ENCODE data around the gene SCOC. TPM values are rescaled to one million over a fixed set of nuclear protein-coding genes. Genes with fewer than 3 reads are reported as not detected.

SCOC gene
- total and polyA plus RNA-seq, 2 of the 13 experiments (the other 11 are each of a cell fraction or from before 2014, with no cell fraction given), result 43.8 to 65.2 TPM

DNA sequence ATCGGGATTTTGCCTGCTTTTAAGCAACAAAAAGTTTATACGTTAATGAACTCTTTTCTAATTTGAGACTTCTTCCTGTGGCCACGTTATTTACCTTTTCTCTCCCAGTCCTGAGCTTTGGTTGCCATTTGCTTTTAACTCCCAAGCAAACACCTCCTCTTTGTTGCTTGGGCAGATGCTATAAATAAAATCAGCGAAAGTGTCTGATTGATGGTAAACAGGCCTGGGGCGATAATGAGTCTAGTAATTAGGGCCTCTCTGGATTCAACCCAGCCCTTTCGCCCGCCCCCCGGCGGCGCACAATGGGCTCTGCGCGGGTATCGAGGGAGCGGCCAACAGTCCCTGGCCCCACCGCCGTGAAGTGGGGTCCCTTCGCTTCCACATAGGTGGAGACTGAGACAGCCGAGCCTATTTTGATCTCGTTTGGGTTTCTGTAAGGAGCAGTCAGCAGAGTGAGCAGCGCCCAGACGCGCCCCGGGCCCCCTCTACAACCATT lies 53.2 kb downstream of the SCOC start (continued):
- TF ChIP-seq, protein P1, sequence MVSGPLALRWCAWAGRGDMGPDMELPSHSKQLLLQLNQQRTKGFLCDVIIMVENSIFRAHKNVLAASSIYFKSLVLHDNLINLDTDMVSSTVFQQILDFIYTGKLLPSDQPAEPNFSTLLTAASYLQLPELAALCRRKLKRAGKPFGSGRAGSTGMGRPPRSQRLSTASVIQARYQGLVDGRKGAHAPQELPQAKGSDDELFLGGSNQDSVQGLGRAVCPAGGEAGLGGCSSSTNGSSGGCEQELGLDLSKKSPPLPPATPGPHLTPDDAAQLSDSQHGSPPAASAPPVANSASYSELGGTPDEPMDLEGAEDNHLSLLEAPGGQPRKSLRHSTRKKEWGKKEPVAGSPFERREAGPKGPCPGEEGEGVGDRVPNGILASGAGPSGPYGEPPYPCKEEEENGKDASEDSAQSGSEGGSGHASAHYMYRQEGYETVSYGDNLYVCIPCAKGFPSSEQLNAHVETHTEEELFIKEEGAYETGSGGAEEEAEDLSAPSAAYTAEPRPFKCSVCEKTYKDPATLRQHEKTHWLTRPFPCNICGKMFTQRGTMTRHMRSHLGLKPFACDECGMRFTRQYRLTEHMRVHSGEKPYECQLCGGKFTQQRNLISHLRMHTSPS (CRISPR knock-in tag; IDR thresholded peaks at IDR 0.05; ENCODE audit: low read depth), result no peak
- TF ChIP-seq, protein P2, sequence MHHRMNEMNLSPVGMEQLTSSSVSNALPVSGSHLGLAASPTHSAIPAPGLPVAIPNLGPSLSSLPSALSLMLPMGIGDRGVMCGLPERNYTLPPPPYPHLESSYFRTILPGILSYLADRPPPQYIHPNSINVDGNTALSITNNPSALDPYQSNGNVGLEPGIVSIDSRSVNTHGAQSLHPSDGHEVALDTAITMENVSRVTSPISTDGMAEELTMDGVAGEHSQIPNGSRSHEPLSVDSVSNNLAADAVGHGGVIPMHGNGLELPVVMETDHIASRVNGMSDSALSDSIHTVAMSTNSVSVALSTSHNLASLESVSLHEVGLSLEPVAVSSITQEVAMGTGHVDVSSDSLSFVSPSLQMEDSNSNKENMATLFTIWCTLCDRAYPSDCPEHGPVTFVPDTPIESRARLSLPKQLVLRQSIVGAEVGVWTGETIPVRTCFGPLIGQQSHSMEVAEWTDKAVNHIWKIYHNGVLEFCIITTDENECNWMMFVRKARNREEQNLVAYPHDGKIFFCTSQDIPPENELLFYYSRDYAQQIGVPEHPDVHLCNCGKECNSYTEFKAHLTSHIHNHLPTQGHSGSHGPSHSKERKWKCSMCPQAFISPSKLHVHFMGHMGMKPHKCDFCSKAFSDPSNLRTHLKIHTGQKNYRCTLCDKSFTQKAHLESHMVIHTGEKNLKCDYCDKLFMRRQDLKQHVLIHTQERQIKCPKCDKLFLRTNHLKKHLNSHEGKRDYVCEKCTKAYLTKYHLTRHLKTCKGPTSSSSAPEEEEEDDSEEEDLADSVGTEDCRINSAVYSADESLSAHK (CRISPR knock-in tag; IDR thresholded peaks at IDR 0.05; ENCODE audit: borderline replicate concordance), result no peak
- TF ChIP-seq SIX1 (CRISPR knock-in tag; IDR thresholded peaks at IDR 0.05; ENCODE audit: borderline replicate concordance), result no peak
- TF ChIP-seq ZNF777 (CRISPR knock-in tag; IDR thresholded peaks at IDR 0.05), result peak; percentile 70
- TF ChIP-seq, protein P3, sequence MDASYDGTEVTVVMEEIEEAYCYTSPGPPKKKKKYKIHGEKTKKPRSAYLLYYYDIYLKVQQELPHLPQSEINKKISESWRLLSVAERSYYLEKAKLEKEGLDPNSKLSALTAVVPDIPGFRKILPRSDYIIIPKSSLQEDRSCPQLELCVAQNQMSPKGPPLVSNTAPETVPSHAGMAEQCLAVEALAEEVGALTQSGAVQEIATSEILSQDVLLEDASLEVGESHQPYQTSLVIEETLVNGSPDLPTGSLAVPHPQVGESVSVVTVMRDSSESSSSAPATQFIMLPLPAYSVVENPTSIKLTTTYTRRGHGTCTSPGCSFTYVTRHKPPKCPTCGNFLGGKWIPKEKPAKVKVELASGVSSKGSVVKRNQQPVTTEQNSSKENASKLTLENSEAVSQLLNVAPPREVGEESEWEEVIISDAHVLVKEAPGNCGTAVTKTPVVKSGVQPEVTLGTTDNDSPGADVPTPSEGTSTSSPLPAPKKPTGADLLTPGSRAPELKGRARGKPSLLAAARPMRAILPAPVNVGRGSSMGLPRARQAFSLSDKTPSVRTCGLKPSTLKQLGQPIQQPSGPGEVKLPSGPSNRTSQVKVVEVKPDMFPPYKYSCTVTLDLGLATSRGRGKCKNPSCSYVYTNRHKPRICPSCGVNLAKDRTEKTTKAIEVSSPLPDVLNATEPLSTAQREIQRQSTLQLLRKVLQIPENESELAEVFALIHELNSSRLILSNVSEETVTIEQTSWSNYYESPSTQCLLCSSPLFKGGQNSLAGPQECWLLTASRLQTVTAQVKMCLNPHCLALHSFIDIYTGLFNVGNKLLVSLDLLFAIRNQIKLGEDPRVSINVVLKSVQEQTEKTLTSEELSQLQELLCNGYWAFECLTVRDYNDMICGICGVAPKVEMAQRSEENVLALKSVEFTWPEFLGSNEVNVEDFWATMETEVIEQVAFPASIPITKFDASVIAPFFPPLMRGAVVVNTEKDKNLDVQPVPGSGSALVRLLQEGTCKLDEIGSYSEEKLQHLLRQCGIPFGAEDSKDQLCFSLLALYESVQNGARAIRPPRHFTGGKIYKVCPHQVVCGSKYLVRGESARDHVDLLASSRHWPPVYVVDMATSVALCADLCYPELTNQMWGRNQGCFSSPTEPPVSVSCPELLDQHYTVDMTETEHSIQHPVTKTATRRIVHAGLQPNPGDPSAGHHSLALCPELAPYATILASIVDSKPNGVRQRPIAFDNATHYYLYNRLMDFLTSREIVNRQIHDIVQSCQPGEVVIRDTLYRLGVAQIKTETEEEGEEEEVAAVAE (CRISPR knock-in tag; IDR thresholded peaks at IDR 0.05; ENCODE audit: borderline replicate concordance), result no peak; the same call in 1 of the 2 replicates
- TF ChIP-seq, protein P4, sequence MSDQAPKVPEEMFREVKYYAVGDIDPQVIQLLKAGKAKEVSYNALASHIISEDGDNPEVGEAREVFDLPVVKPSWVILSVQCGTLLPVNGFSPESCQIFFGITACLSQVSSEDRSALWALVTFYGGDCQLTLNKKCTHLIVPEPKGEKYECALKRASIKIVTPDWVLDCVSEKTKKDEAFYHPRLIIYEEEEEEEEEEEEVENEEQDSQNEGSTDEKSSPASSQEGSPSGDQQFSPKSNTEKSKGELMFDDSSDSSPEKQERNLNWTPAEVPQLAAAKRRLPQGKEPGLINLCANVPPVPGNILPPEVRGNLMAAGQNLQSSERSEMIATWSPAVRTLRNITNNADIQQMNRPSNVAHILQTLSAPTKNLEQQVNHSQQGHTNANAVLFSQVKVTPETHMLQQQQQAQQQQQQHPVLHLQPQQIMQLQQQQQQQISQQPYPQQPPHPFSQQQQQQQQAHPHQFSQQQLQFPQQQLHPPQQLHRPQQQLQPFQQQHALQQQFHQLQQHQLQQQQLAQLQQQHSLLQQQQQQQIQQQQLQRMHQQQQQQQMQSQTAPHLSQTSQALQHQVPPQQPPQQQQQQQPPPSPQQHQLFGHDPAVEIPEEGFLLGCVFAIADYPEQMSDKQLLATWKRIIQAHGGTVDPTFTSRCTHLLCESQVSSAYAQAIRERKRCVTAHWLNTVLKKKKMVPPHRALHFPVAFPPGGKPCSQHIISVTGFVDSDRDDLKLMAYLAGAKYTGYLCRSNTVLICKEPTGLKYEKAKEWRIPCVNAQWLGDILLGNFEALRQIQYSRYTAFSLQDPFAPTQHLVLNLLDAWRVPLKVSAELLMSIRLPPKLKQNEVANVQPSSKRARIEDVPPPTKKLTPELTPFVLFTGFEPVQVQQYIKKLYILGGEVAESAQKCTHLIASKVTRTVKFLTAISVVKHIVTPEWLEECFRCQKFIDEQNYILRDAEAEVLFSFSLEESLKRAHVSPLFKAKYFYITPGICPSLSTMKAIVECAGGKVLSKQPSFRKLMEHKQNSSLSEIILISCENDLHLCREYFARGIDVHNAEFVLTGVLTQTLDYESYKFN (CRISPR knock-in tag; conservative IDR thresholded peaks at IDR 0.05), result no peak
- TF ChIP-seq SOX6 (IDR thresholded peaks at IDR 0.05), result no peak
- TF ChIP-seq SOX6 (CRISPR knock-in tag; IDR thresholded peaks at IDR 0.05), result no peak
- TF ChIP-seq CC2D1A (CRISPR knock-in tag; IDR thresholded peaks at IDR 0.05), result no peak
- TF ChIP-seq ZNF44 (CRISPR knock-in tag; IDR thresholded peaks at IDR 0.05), result 0 out of 2 replicates have a peak, but pooled peaks have one; percentile 41
- TF ChIP-seq, protein P5, sequence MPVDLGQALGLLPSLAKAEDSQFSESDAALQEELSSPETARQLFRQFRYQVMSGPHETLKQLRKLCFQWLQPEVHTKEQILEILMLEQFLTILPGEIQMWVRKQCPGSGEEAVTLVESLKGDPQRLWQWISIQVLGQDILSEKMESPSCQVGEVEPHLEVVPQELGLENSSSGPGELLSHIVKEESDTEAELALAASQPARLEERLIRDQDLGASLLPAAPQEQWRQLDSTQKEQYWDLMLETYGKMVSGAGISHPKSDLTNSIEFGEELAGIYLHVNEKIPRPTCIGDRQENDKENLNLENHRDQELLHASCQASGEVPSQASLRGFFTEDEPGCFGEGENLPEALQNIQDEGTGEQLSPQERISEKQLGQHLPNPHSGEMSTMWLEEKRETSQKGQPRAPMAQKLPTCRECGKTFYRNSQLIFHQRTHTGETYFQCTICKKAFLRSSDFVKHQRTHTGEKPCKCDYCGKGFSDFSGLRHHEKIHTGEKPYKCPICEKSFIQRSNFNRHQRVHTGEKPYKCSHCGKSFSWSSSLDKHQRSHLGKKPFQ (CRISPR knock-in tag; IDR thresholded peaks at IDR 0.05; ENCODE audit: insufficient replicate concordance), result no peak
- TF ChIP-seq ZNF614 (CRISPR knock-in tag; IDR thresholded peaks at IDR 0.05; ENCODE audit: borderline replicate concordance), result no peak
- no peak for TF ChIP-seq ZNF562 (CRISPR knock-in tag; IDR thresholded peaks at IDR 0.05; ENCODE audit: borderline replicate concordance)
- no peak for TF ChIP-seq MXI1 (IDR thresholded peaks at IDR 0.05; ENCODE audit: borderline replicate concordance, low read depth, low read length)
- TF ChIP-seq ZFP90 (CRISPR knock-in tag; IDR thresholded peaks at IDR 0.05; ENCODE audit: borderline replicate concordance), result 0 out of 2 replicates have a peak, but pooled peaks have one; percentile 9
